Ectodermal cell (in vitro differentiated cells): ENCODE data around the gene RC3H1. TPM values are rescaled to one million over a fixed set of nuclear protein-coding genes. Genes with fewer than 3 reads are reported as not detected.
"Not testable (repeated sequence)": the region's sequence is repeated elsewhere in the genome, so short reads cannot be mapped to it uniquely, and the experiment has no call there.

Source experiments
- H3K27ac ChIP-seq: 2 replicates; pipeline ENCODE4 v1.7.0; 2013; ENCODE audit warnings: mild to moderate bottlenecking, low read depth, low read length; ENCODE audit not compliant: insufficient read depth, poor library complexity, severe bottlenecking
- H3K27me3 ChIP-seq: 2 replicates; pipeline ENCODE4 v1.7.0; 2013; ENCODE audit warnings: mild to moderate bottlenecking, low read length; ENCODE audit not compliant: insufficient read depth, control insufficient read depth, poor library complexity, severe bottlenecking
- H3K36me3 ChIP-seq: one replicate; pipeline ENCODE4 v1.7.0; 2013; ENCODE audit warnings: low read length; ENCODE audit not compliant: control insufficient read depth, insufficient read depth
- H3K4me1 ChIP-seq: one replicate; pipeline ENCODE4 v1.7.0; 2013; ENCODE audit warnings: low read length; ENCODE audit not compliant: control insufficient read depth, insufficient read depth
- H3K4me3 ChIP-seq: 2 replicates; pipeline ENCODE4 v1.7.0; 2013; ENCODE audit warnings: low read depth, low read length, control low read depth; ENCODE audit not compliant: insufficient read depth
- H3K9me3 ChIP-seq: 2 replicates; pipeline ENCODE4 v1.7.0; 2013; ENCODE audit warnings: mild to moderate bottlenecking, low read length, moderate library complexity; ENCODE audit not compliant: control insufficient read depth
- WGBS, 2 experiments: methylation state at CpG; one replicate each; pipeline ENCODE4 v1.1.7; 2013; ENCODE audit warnings: missing lambda C conversion rate in 2 of 2; 5-methylcytosine and 5-hydroxymethylcytosine counted together
- polyA plus RNA-seq, 4 experiments: library from polyadenylated mRNA; stranded (reverse); fragments of 50-300 nt; gene quantifications; one replicate each; pipeline ENCODE4 v1.2.3, GENCODE V29; 2013

Gene RC3H1, protein sequence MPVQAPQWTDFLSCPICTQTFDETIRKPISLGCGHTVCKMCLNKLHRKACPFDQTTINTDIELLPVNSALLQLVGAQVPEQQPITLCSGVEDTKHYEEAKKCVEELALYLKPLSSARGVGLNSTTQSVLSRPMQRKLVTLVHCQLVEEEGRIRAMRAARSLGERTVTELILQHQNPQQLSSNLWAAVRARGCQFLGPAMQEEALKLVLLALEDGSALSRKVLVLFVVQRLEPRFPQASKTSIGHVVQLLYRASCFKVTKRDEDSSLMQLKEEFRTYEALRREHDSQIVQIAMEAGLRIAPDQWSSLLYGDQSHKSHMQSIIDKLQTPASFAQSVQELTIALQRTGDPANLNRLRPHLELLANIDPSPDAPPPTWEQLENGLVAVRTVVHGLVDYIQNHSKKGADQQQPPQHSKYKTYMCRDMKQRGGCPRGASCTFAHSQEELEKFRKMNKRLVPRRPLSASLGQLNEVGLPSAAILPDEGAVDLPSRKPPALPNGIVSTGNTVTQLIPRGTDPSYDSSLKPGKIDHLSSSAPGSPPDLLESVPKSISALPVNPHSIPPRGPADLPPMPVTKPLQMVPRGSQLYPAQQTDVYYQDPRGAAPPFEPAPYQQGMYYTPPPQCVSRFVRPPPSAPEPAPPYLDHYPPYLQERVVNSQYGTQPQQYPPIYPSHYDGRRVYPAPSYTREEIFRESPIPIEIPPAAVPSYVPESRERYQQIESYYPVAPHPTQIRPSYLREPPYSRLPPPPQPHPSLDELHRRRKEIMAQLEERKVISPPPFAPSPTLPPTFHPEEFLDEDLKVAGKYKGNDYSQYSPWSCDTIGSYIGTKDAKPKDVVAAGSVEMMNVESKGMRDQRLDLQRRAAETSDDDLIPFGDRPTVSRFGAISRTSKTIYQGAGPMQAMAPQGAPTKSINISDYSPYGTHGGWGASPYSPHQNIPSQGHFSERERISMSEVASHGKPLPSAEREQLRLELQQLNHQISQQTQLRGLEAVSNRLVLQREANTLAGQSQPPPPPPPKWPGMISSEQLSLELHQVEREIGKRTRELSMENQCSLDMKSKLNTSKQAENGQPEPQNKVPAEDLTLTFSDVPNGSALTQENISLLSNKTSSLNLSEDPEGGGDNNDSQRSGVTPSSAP
- polyA plus RNA-seq (2013, experiment 1 of 4): 14.2 TPM
- polyA plus RNA-seq (2013, experiment 2 of 4): 20.0 TPM
- polyA plus RNA-seq (2013, experiment 3 of 4): 11.9 TPM
- 11.5 TPM for polyA plus RNA-seq (2013, experiment 4 of 4)

GRCh38 chr1:174022080-174022975 lies at the start of gene RC3H1:
TSS of gene RC3H1 (minus strand) at chr1:174022357. CDS start at chr1:173992985, 29,372 bp downstream.
- no peaks in the 10 kb centered on the region for H3K9me3 ChIP-seq
- H3K4me1 ChIP-seq: peaks cover 16% of the 10 kb centered on the region
- no peaks in the 10 kb centered on the region for H3K27me3 ChIP-seq
- H3K27ac ChIP-seq: peak within 1 kb of the TSS; percentile 98
- H3K36me3 ChIP-seq: no peaks in the 10 kb centered on the region
- 1% methylated on average over 78 of the region's 78 CpGs for WGBS, 2 experiments
- peak within 1 kb of the TSS; percentile 95 for H3K4me3 ChIP-seq

DNA sequence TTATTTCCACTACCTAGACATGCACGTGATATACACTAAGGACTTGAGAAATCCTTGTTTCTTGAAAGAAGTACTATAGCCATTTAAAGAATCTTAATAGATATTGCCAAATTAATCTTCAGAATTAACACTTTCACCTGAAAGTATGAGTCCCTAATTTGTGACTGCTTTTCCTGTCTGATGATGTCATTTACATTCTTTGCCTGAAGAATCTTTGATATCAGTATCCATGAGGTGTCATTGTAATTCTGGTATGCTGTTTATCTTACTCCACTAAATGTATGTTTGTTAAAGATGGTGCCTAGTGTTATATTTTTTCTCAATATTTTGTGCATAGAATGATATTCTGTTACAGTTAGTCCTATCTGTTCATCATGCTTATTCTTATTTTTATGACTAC lies 48.5 kb upstream of the RC3H1 start:
- Histone ChIP-seq H3K36me3 (no peaks in the 10 kb centered on the region), H3K27me3 (no peaks in the 10 kb centered on the region), H3K27ac (no peak overlapping the region), H3K9me3 (no peaks in the 10 kb centered on the region), H3K4me3 (no peak overlapping the region), H3K4me1 (peaks cover 6% of the 10 kb centered on the region)
- 80 to 100% methylated on average over 1 of the region's 1 CpG for WGBS, 2 experiments

DNA sequence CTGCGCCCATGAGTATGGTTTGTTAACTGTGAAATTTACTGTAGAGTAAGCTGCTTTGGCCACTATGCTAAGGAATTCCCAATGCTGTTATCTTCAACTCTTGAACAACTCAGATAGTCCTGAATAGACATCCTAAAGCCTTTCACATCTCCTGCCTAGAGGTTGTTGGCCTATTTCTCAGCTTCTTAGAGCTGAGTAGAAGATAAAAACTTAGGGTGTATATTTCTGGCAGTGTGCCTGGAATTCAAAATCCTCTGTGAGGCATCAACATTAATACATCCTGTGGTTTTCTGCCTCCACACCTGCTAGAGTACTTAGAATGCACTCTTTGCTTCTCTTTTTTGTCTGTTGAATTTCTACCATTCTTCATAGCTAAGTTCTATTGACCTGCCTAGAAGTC lies 45.8 kb upstream of the RC3H1 start:
- Histone ChIP-seq H3K4me3 (no peak overlapping the region), H3K4me1 (peaks cover 5% of the 10 kb centered on the region), H3K27me3 (no peaks in the 10 kb centered on the region), H3K9me3 (no peaks in the 10 kb centered on the region), H3K27ac (no peak overlapping the region), H3K36me3 (no peaks in the 10 kb centered on the region)
- WGBS, 2 experiments: 100% methylated on average over 1 of the region's 1 CpG; no CpG with 5 or more reads in 1 of the 2 experiments

GRCh38 chr1:174060090-174060489 lies 37.9 kb upstream of the RC3H1 start:
- no peaks in the 10 kb centered on the region for H3K4me1 ChIP-seq
- H3K27ac ChIP-seq: no peak overlapping the region
- H3K9me3 ChIP-seq: no peaks in the 10 kb centered on the region
- no peaks in the 10 kb centered on the region for H3K27me3 ChIP-seq
- no peaks in the 10 kb centered on the region for H3K36me3 ChIP-seq
- no peak overlapping the region for H3K4me3 ChIP-seq
- 93% methylated on average over 4 of the region's 4 CpGs for WGBS, 2 experiments

GRCh38 chr1:174058624-174059023 lies 36.5 kb upstream of the RC3H1 start:
- Histone ChIP-seq H3K9me3 (no peaks in the 10 kb centered on the region), H3K27ac (no peak overlapping the region), H3K36me3 (no peaks in the 10 kb centered on the region), H3K27me3 (no peaks in the 10 kb centered on the region), H3K4me3 (no peak overlapping the region), H3K4me1 (no peaks in the 10 kb centered on the region)
- 88 to 93% methylated on average over 4 of the region's 4 CpGs for WGBS, 2 experiments

- H3K27me3 ChIP-seq, H3K4me3 ChIP-seq, H3K36me3 ChIP-seq, H3K4me1 ChIP-seq, H3K27ac ChIP-seq, H3K9me3 ChIP-seq: not testable (repeated sequence)
- WGBS, 2 experiments: 93 to 96% methylated on average over 28 of the region's 28 CpGs
Measured at GRCh38 chr1:174056609-174057008, 34.5 kb upstream of the RC3H1 start.

DNA sequence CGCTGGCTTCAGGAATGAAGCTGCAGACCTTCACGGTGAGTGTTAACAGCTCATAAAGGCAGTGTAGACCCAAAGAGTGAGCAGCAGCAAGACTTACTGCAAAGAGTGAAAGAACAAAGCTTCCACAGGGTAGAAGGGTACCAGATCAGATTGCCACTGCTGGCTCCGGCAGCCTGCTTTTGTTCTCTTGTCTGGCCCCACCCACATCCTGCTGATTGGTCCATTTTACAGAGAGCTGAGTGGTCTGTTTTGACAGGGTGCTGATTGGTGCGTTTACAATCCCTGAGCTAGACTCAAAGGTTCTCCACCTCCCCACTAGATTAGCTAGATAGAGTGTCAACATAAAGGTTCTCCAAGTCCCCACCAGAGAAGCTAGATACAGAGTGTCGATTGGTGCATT lies 33.6 kb upstream of the RC3H1 start:
- not testable (repeated sequence) for H3K27me3 ChIP-seq, H3K4me3 ChIP-seq, H3K4me1 ChIP-seq, H3K36me3 ChIP-seq, H3K9me3 ChIP-seq, H3K27ac ChIP-seq
- 93 to 96% methylated on average over 5 of the region's 5 CpGs for WGBS, 2 experiments

- H3K4me3 ChIP-seq: no peak overlapping the region
- H3K27ac ChIP-seq: no peak overlapping the region
- no peaks in the 10 kb centered on the region for H3K36me3 ChIP-seq
- H3K27me3 ChIP-seq: no peaks in the 10 kb centered on the region
- no peaks in the 10 kb centered on the region for H3K9me3 ChIP-seq
- H3K4me1 ChIP-seq: no peaks in the 10 kb centered on the region
Measured at GRCh38 chr1:174053826-174054225, 31.7 kb upstream of the RC3H1 start.

GRCh38 chr1:174052621-174053020 lies 30.5 kb upstream of the RC3H1 start:
- no peak overlapping the region for H3K4me3 ChIP-seq
- H3K4me1 ChIP-seq: no peaks in the 10 kb centered on the region
- no peaks in the 10 kb centered on the region for H3K9me3 ChIP-seq
- H3K36me3 ChIP-seq: no peaks in the 10 kb centered on the region
- H3K27ac ChIP-seq: no peak overlapping the region
- no peaks in the 10 kb centered on the region for H3K27me3 ChIP-seq
- 98 to 100% methylated on average over 2 of the region's 3 CpGs for WGBS, 2 experiments
